Measurements from ENCODE around the gene QSER1. TPM values are rescaled to one million over a fixed set of nuclear protein-coding genes. Genes with fewer than 3 reads are reported as not detected.

The QSER1 gene
- total RNA-seq, 6 donors from 2014 or later: 17.5 to 53.0 (median 23.1) TPM

DNA sequence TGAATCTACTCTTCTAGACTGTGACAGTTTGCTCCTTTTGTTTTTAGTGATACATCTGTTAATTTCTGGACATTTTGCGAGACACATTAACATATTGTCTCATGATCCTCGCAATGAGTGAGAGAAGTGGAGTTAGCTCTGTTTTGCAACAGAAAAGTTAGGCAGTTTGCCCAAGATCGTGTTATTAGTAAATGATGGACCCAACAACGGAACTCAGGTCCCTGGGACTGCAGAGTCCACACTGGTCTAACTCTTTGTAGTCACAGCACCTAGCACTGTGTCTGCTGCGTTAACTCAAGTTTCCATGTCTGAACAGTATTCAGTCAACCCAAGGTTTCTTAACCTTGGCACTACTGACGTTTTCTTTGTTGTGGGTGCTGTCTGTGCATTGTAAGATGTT is 126.2 kb downstream of the QSER1 start:
- no peak for DNase-seq
- 76 to 85% methylated on average over 6 of the region's 6 CpGs for WGBS, 2 donors
- H3K27ac ChIP-seq: no peak overlapping the region
- TF ChIP-seq POLR2A (IDR thresholded peaks at IDR 0.05) (no peak), EP300 (IDR thresholded peaks at IDR 0.05) (no peak), POLR2AphosphoS5 (IDR thresholded peaks at IDR 0.05) (no peak)
- TF ChIP-seq, protein P1, sequence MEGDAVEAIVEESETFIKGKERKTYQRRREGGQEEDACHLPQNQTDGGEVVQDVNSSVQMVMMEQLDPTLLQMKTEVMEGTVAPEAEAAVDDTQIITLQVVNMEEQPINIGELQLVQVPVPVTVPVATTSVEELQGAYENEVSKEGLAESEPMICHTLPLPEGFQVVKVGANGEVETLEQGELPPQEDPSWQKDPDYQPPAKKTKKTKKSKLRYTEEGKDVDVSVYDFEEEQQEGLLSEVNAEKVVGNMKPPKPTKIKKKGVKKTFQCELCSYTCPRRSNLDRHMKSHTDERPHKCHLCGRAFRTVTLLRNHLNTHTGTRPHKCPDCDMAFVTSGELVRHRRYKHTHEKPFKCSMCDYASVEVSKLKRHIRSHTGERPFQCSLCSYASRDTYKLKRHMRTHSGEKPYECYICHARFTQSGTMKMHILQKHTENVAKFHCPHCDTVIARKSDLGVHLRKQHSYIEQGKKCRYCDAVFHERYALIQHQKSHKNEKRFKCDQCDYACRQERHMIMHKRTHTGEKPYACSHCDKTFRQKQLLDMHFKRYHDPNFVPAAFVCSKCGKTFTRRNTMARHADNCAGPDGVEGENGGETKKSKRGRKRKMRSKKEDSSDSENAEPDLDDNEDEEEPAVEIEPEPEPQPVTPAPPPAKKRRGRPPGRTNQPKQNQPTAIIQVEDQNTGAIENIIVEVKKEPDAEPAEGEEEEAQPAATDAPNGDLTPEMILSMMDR (IDR thresholded peaks at IDR 0.05): no peak
- ATAC-seq (ENCODE audit: low FRiP score in 2 of 2): no peak
- peaks cover 0 to 18% (median 11%) of the 10 kb centered on the region in 4 donors for H3K4me1 ChIP-seq
- peaks cover 0 to 3% (median 0%) of the 10 kb centered on the region in 4 donors for H3K27me3 ChIP-seq
- H3K4me3 ChIP-seq: no peak overlapping the region
- H3K36me3 ChIP-seq: no peaks in the 10 kb centered on the region
- no peaks in the 10 kb centered on the region for H3K9me3 ChIP-seq

DNA sequence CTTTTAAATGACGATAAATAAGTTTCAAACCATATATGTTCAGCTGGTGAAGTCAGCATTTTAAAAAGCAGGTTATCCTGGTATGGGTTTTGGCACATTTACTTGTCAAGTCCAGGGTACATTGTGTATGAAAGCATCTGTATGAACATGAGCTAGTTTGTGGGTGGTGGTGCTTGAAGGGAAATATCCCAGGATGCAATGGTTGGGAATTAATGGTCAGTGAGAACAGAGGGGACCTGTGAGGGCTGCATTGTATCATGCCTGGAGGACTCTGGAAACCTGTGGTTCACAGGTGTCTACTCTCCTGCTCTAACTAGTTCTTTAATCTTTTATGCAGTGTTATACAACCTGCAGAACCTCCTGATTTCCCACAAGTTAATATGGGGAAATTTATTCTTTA is 128.9 kb downstream of the QSER1 start:
- ATAC-seq (ENCODE audit: low FRiP score in 2 of 2): no peak
- peaks cover 0 to 6% (median under 1%) of the 10 kb centered on the region in 4 donors for H3K4me1 ChIP-seq
- no peak overlapping the region for H3K27ac ChIP-seq
- no peak overlapping the region for H3K4me3 ChIP-seq
- no peaks in the 10 kb centered on the region for H3K9me3 ChIP-seq
- 96% methylated on average over 1 of the region's 1 CpG for WGBS, 2 donors
- no peak for DNase-seq
- H3K27me3 ChIP-seq: no peaks in the 10 kb centered on the region
- TF ChIP-seq, protein P1 (IDR thresholded peaks at IDR 0.05): no peak
- TF ChIP-seq POLR2AphosphoS5 (IDR thresholded peaks at IDR 0.05) (no peak), POLR2A (IDR thresholded peaks at IDR 0.05) (no peak), EP300 (IDR thresholded peaks at IDR 0.05) (no peak)
- no peaks in the 10 kb centered on the region for H3K36me3 ChIP-seq

DNA sequence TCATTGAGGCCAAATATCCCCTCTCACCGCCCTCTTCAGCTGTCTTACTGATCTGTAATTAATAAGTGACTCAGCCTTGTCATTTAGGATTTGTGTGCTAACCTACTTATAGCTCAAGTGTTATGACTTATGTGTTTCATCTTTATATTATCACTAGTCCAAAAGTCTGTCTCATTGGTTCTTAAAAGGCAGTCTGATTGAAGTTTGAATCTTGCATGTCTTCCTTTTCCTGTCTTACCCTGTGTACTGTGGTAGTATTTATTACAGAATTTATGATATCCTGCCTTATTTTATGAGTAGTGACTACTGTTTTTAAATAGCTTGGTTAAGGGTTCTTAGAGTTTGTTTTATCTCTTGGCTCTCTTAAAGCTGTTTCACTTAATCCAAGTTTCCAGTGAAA is 129.3 kb downstream of the QSER1 start:
- Histone ChIP-seq H3K27ac (no peak overlapping the region), H3K9me3 (no peaks in the 10 kb centered on the region), H3K27me3 (no peaks in the 10 kb centered on the region), H3K4me3 (no peak overlapping the region), H3K4me1 (peaks cover 0 to 2% (median 0%) of the 10 kb centered on the region in 4 donors), H3K36me3 (no peaks in the 10 kb centered on the region)
- ATAC-seq (ENCODE audit: low FRiP score in 2 of 2): no peak
- DNase-seq: no peak
- no peak for TF ChIP-seq POLR2A (IDR thresholded peaks at IDR 0.05)
- TF ChIP-seq EP300 (IDR thresholded peaks at IDR 0.05): no peak
- TF ChIP-seq POLR2AphosphoS5 (IDR thresholded peaks at IDR 0.05): no peak
- TF ChIP-seq, protein P1 (IDR thresholded peaks at IDR 0.05): no peak
- WGBS, 2 donors: 33 to 91% methylated on average over 1 of the region's 1 CpG

DNA sequence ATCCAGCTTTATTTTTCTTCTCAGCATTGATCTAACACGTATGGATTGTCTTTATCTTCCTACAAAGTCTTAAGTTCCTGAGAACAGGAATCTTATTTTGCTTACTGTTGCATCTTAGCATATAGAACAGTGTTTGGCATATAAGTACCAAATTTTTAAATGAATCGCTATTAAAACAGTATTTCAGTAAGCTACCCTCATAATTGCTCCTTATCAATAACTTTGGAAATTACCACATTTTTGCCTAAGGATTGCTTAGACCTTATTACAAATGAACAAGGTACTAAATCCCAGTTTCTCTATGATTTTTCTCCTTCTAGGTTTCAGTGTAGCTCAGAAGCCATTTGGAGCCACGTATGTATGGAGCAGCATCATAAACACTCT is 132.7 kb downstream of the QSER1 start:
- Histone ChIP-seq H3K4me1 (no peaks in the 10 kb centered on the region), H3K36me3 (no peaks in the 10 kb centered on the region), H3K4me3 (no peak overlapping the region), H3K27me3 (no peaks in the 10 kb centered on the region), H3K27ac (no peak overlapping the region), H3K9me3 (no peaks in the 10 kb centered on the region)
- DNase-seq (no peak), ATAC-seq (ENCODE audit: low FRiP score in 2 of 2) (no peak)
- TF ChIP-seq POLR2A (IDR thresholded peaks at IDR 0.05) (no peak), POLR2AphosphoS5 (IDR thresholded peaks at IDR 0.05) (no peak), EP300 (IDR thresholded peaks at IDR 0.05) (no peak)
- TF ChIP-seq, protein P1 (IDR thresholded peaks at IDR 0.05): no peak
- 88 to 93% methylated on average over 3 of the region's 3 CpGs for WGBS, 2 donors

DNA sequence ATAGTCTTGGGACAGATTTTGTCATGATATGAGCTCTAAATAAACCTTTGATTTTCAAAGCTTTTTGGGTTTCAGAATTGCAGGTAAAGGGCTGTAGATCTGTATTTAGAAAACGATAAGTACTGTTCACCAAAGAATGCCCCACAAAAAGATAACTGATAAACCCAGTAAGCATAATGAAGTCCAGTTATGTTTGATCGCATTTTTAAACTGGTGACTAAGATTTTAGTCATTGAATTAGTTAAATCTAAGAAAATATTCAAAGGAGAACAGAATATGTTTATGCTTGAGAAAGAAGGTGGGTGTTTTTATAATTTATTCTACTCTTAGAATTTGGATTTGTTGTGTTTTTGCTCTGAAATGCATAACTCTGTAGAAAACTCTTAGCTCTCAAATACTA is 134.6 kb downstream of the QSER1 start:
- Histone ChIP-seq H3K36me3 (no peaks in the 10 kb centered on the region), H3K27me3 (no peaks in the 10 kb centered on the region), H3K9me3 (no peaks in the 10 kb centered on the region), H3K4me1 (no peaks in the 10 kb centered on the region), H3K4me3 (no peak overlapping the region), H3K27ac (no peak overlapping the region)
- DNase-seq (no peak), ATAC-seq (ENCODE audit: low FRiP score in 2 of 2) (no peak)
- 89 to 97% methylated on average over 2 of the region's 2 CpGs for WGBS, 2 donors
- TF ChIP-seq EP300 (IDR thresholded peaks at IDR 0.05): no peak
- no peak for TF ChIP-seq POLR2AphosphoS5 (IDR thresholded peaks at IDR 0.05)
- TF ChIP-seq, protein P1 (IDR thresholded peaks at IDR 0.05): no peak
- TF ChIP-seq POLR2A (IDR thresholded peaks at IDR 0.05): no peak
